Pancreas (tissue), 10 donors: ENCODE results near the gene PES1. TPM values are rescaled to one million over a fixed set of nuclear protein-coding genes. Genes with fewer than 3 reads are reported as not detected.

Experiments
- ATAC-seq, 4 donors: fragments of 200-7000 bp; cut with Tn5 transposase; one replicate each; pipeline versions ENCODE4 v1.8.0 to v1.9.1; 2020; ENCODE audit warnings: mild to moderate bottlenecking in 4 of 4, moderate library complexity in 4 of 4
- DNase-seq, 6 donors: peaks; one replicate each; pipeline ENCODE4 v3.0.0-alpha.2; 2020
- FAIRE-seq: peaks from 2 replicates; lab custom pipeline; 2012; peaks lifted over from hg19 to GRCh38; lab: Jason Lieb, UNC
- H3K27ac ChIP-seq, 4 donors: fragments of 200-600 bp; sonication (generic); 1 replicate in 3 of 4; 2 replicates in 1 of 4; pipeline versions ENCODE4 v1.5.0 to v1.8.0; 2020
- H3K27me3 ChIP-seq, 4 donors: fragments of 200-600 bp; one replicate each; pipeline ENCODE4 v1.8.0; 2021
- H3K36me3 ChIP-seq, 3 donors: fragments of 200-600 bp; sonication (generic) in 1 of 3; one replicate each; pipeline versions ENCODE4 v1.5.0 to v1.8.0; 2020 to 2021
- H3K4me1 ChIP-seq, 3 donors: fragments of 200-600 bp; one replicate each; pipeline ENCODE4 v1.8.0; 2021
- H3K4me3 ChIP-seq, 4 donors: fragments of 200-600 bp; sonication (generic) in 2 of 4; one replicate each; pipeline versions ENCODE4 v1.5.0 to v1.8.0; 2020 to 2021
- H3K9me3 ChIP-seq, 4 donors: fragments of 200-600 bp; one replicate each; pipeline ENCODE4 v1.8.0; 2021
- WGBS, 2 donors: extraction: QIAGEN DNeasy Blood & Tissue Kit; methylation state at CpG; one replicate each; pipeline ENCODE4 v1.1.7; 2013; 5-methylcytosine and 5-hydroxymethylcytosine counted together
- intact Hi-C, 3 donors: fragments of 100-400 bp; cut with DNase I; formaldehyde crosslinking; loops; one replicate each; pipeline versions ENCODE4 v1.11.1 to v1.14.2; 2022
- polyA plus RNA-seq, 2 donors: library from polyadenylated mRNA; stranded (reverse); fragments of 200-250 nt; gene quantifications; one replicate each; pipeline ENCODE4 v1.2.3, GENCODE V29; 2013
- total RNA-seq, 6 donors: library from RNA; stranded (reverse); fragmentation: NEBNext Ultra II Directional in 4 of 6; extraction: Animal tissue kit (Norgen Biotek cat#: 25700) in 4 of 6; gene quantifications; one replicate each; pipeline versions ENCODE4 v1.2.1 to v1.2.4, GENCODE V29; 2021 to 2023
- TF ChIP-seq, protein P1 (sequence below), 4 donors: fragments of 200-600 bp; sonication (generic) in 3 of 4; IDR thresholded peaks; one replicate each; pipeline versions ENCODE4 v1.5.0 to v1.8.0; 2021; ENCODE audit warnings: antibody characterized with exemption in 4 of 4
- donor health status: healthy with polysubstance abuse.
- donor health status: DM: no; HTN: no; CAD: no; lungs with moderate emphysema.
- donor health status: DM: no; HTN: no; CAD: no.
- donor health status: control.
- donor health status: control.
- donor health status: Bipolar disorder and iron deficiency.
- donor health status: DM: yes; HTN: yes; CAD: no.
- donor health status: DM: no; HTN: no; CAD: no.
- donor health status: DM: no; HTN: no; CAD: no.
- donor health status: DM: yes; HTN: yes; CAD: no.

Gene PES1
- total and polyA plus RNA-seq, 8 donors, result 33.8 to 66.9 (median 44.8) TPM

- no peak for DNase-seq
Measured at GRCh38 chr22:30610299-30610698, 18.6 kb upstream of the PES1 start.

DNA sequence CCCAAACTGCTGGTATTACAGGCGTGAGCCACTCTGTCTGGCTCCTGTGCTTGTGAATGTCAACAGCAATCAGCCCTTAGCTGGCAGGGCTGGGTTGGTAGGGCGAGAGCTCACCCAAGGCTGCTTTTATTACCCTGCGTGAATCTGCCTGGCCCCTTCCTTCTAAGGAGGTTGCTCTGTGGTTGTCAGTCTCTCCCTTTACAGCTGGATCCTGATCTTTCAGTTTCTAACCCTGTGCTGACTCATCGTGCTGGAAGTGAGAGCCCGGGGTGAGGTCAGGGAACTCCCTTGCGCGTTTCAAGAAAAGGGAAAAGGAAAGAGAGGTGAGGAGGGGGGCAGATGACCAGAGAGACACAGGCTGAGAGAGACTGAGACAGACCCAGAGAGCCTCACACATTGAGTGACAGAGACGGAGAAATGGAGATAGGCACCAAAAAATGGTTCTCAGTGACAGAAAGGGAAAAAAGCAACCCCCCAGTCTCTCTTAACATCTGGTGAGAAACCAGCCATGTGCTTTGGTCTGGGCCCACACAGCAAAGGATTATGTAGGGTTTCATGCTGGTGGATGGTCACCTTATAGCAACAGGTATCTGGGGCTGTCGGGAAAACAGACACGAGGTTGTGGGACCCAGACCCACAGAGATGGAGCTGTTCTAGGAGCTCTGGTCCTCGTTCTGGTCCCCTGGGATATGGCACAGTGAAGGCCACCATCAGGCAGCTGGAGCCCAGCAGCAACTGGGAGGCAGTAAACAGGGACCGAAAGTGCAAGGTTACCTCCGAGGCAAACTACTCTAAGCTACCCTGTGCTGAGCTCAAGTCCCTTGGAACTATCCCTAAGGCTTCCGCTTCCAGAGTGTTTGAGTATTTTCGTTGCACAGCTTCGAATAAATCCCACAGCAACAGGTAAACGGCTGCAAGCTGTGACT, 17.8 kb upstream of the PES1 start:
- no peak overlapping the region for H3K4me3 ChIP-seq
- ATAC-seq (peak in 2 of 4 donors; percentile 15 to 49), DNase-seq (peak in 1 of 6 donors; percentile 52), FAIRE-seq (no peak)
- H3K27ac ChIP-seq, result peak overlapping the region in 2 of 4 donors; percentile 6 to 30
- no peaks in the 10 kb centered on the region for H3K9me3 ChIP-seq
- no peaks in the 10 kb centered on the region for H3K27me3 ChIP-seq
- H3K36me3 ChIP-seq, result no peaks in the 10 kb centered on the region
- intact Hi-C loops, result loop anchor here in 1 of 3 donors (10.0 kb wide), 1 partner anchor 165 kb away; no protein-coding TSS in a partner anchor
- H3K4me1 ChIP-seq, result peaks cover 0 to 17% (median 10%) of the 10 kb centered on the region in 3 donors
- TF ChIP-seq, protein P1, sequence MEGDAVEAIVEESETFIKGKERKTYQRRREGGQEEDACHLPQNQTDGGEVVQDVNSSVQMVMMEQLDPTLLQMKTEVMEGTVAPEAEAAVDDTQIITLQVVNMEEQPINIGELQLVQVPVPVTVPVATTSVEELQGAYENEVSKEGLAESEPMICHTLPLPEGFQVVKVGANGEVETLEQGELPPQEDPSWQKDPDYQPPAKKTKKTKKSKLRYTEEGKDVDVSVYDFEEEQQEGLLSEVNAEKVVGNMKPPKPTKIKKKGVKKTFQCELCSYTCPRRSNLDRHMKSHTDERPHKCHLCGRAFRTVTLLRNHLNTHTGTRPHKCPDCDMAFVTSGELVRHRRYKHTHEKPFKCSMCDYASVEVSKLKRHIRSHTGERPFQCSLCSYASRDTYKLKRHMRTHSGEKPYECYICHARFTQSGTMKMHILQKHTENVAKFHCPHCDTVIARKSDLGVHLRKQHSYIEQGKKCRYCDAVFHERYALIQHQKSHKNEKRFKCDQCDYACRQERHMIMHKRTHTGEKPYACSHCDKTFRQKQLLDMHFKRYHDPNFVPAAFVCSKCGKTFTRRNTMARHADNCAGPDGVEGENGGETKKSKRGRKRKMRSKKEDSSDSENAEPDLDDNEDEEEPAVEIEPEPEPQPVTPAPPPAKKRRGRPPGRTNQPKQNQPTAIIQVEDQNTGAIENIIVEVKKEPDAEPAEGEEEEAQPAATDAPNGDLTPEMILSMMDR (IDR thresholded peaks at IDR 0.05), result no peak
- 69 to 73% methylated on average over 17 of the region's 17 CpGs for WGBS, 2 donors

More at GRCh38 chr22:30610299-30610698, 18.6 kb upstream of the PES1 start:
- Histone ChIP-seq H3K36me3 (no peaks in the 10 kb centered on the region), H3K9me3 (no peaks in the 10 kb centered on the region), H3K27me3 (no peaks in the 10 kb centered on the region), H3K4me3 (no peak overlapping the region), H3K27ac (no peak overlapping the region), H3K4me1 (peaks cover 0 to 17% (median 10%) of the 10 kb centered on the region in 3 donors)
- TF ChIP-seq, protein P1 (IDR thresholded peaks at IDR 0.05), result no peak
- 69 to 81% methylated on average over 7 of the region's 7 CpGs for WGBS, 2 donors
- intact Hi-C loops, result no loop called here
- no peak for FAIRE-seq
- no peak for ATAC-seq

DNA sequence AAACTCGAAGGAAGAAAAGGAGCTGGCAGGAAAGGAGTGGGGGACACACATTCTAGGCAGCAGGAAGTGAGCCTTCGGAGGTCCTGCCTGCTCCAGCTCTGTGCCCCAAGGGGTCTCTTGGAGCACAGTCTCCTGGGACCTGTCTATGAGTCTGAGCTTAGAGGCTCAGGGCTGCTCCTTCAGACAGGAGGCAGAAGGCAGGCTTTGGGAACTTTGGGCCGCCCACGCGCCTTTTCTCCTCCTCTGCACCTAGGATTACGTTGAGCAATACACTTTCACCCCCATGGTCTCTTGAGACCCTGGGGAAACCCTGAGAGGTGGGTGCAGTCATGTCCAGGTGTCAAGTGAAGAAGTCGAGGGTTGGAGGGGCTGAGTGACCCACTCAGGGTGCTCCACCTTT, 16.2 kb upstream of the PES1 start:
- 80% methylated on average over 7 of the region's 7 CpGs for WGBS, 2 donors
- Histone ChIP-seq H3K27ac (no peak overlapping the region), H3K4me1 (peaks cover 0 to 17% (median 10%) of the 10 kb centered on the region in 3 donors), H3K9me3 (no peaks in the 10 kb centered on the region), H3K4me3 (no peak overlapping the region), H3K36me3 (no peaks in the 10 kb centered on the region), H3K27me3 (no peaks in the 10 kb centered on the region)
- intact Hi-C loops, result loop anchor here in 1 of 3 donors (10.0 kb wide), 1 partner anchor 163 kb away; no protein-coding TSS in a partner anchor
- DNase-seq, result no peak
- ATAC-seq, result no peak
- TF ChIP-seq, protein P1 (IDR thresholded peaks at IDR 0.05), result no peak
- no peak for FAIRE-seq

DNA sequence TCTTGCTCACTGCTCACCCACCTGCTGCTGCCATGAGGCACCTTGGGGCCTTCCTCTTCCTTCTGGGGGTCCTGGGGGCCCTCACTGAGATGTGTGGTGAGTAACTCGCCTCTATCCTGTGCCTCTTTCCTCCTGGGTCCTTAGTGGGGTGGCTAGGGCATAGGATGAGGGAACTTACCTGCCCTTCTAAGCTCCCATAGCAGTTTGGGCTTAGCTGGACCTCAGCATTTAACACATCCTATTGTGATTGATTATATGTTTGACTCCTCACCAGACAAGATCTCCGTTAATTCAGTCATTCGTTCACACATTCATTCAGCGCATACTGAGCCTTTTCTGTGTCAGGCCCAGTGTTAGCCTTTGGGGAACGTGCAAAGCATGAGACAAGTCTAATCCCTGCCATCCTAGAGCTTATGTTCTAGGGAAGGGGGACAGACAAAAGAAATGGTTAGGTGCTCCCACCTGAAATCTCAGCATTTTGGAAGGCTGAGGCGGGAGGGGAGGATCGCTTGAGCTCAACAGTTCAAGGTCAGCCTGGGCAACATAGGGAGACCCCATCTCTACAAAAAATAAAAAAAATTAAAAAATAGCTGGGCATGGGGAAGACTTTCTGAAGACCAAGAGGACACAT, 15.7 kb upstream of the PES1 start:
- no peak for FAIRE-seq
- intact Hi-C loops, result loop anchor here in 1 of 3 donors (10.0 kb wide), 1 partner anchor 163 kb away; no protein-coding TSS in a partner anchor
- H3K27me3 ChIP-seq, result no peaks in the 10 kb centered on the region
- H3K4me1 ChIP-seq, result peaks cover 0 to 17% (median 10%) of the 10 kb centered on the region in 3 donors
- peak overlapping the region; percentile 35 to 78 (median 54) for H3K27ac ChIP-seq
- DNase-seq, result no peak
- H3K36me3 ChIP-seq, result no peaks in the 10 kb centered on the region
- peak overlapping the region; percentile 19 to 63 (median 42) for H3K4me3 ChIP-seq
- 65% methylated on average over 7 of the region's 7 CpGs for WGBS, 2 donors
- TF ChIP-seq, protein P1 (IDR thresholded peaks at IDR 0.05), result no peak
- no peaks in the 10 kb centered on the region for H3K9me3 ChIP-seq
- peak in 3 of 4 donors; percentile 1 to 12 (median 11) for ATAC-seq
